ENCODE results near the gene MPPE1. TPM values are rescaled to one million over a fixed set of nuclear protein-coding genes. Genes with fewer than 3 reads are reported as not detected.
"Not testable (repeated sequence)": the region's sequence is repeated elsewhere in the genome, so short reads cannot be mapped to it uniquely, and the experiment has no call there.

MPPE1 gene
- total and polyA plus RNA-seq, 2 donors, result 30.8 to 66.4 TPM

- no peaks in the 10 kb centered on the region for H3K36me3 ChIP-seq (ENCODE audit: control insufficient read depth in 2 of 2, insufficient read depth in 2 of 2, low read length in 1 of 2)
- 12% methylated on average over 4 of the region's 4 CpGs for WGBS
- H3K27ac ChIP-seq (ENCODE audit: low read depth in 1 of 2, low read length in 1 of 2), result no peak overlapping the region
- peak in 8 of 9 donors; percentile 42 to 78 (median 50) for DNase-seq (ENCODE audit: low read depth in 6 of 9, low spot score in 9 of 9)
- H3K9me3 ChIP-seq (ENCODE audit: control insufficient read depth in 2 of 2, insufficient read depth in 1 of 2, low read length in 1 of 2), result no peaks in the 10 kb centered on the region
- no peak overlapping the region for H3K4me3 ChIP-seq (ENCODE audit: low read length in 2 of 2)
- H3K27me3 ChIP-seq (ENCODE audit: control insufficient read depth in 2 of 2, insufficient read depth in 1 of 2, low read length in 1 of 2), result no peaks in the 10 kb centered on the region
- no peaks in the 10 kb centered on the region for H3K4me1 ChIP-seq (ENCODE audit: control insufficient read depth in 2 of 2, insufficient read depth in 2 of 2, low read length in 2 of 2)
Observed at GRCh38 chr18:11937874-11938478, 29.9 kb upstream of the MPPE1 start.

- no peaks in the 10 kb centered on the region for H3K27me3 ChIP-seq (ENCODE audit: control insufficient read depth in 2 of 2, insufficient read depth in 1 of 2, low read length in 1 of 2)
- no peaks in the 10 kb centered on the region for H3K36me3 ChIP-seq (ENCODE audit: control insufficient read depth in 2 of 2, insufficient read depth in 2 of 2, low read length in 1 of 2)
- H3K4me3 ChIP-seq (ENCODE audit: low read length in 2 of 2), result no peak overlapping the region
- H3K9me3 ChIP-seq (ENCODE audit: control insufficient read depth in 2 of 2, insufficient read depth in 1 of 2, low read length in 1 of 2), result no peaks in the 10 kb centered on the region
- no peak for DNase-seq (ENCODE audit: low read depth in 6 of 9, low spot score in 9 of 9)
- WGBS, result 98% methylated on average over 14 of the region's 14 CpGs
- no peak overlapping the region for H3K27ac ChIP-seq (ENCODE audit: low read depth in 1 of 2, low read length in 1 of 2)
- H3K4me1 ChIP-seq (ENCODE audit: control insufficient read depth in 2 of 2, insufficient read depth in 2 of 2, low read length in 2 of 2), result no peaks in the 10 kb centered on the region
Observed at GRCh38 chr18:11932393-11932792, 24.3 kb upstream of the MPPE1 start.

GRCh38 chr18:11927497-11927896 is 19.4 kb upstream of the MPPE1 start:
- Histone ChIP-seq H3K36me3 (ENCODE audit: control insufficient read depth in 2 of 2, insufficient read depth in 2 of 2, low read length in 1 of 2) (no peaks in the 10 kb centered on the region), H3K27ac (ENCODE audit: low read depth in 1 of 2, low read length in 1 of 2) (no peak overlapping the region), H3K9me3 (ENCODE audit: control insufficient read depth in 2 of 2, insufficient read depth in 1 of 2, low read length in 1 of 2) (no peaks in the 10 kb centered on the region), H3K27me3 (ENCODE audit: control insufficient read depth in 2 of 2, insufficient read depth in 1 of 2, low read length in 1 of 2) (no peaks in the 10 kb centered on the region), H3K4me3 (ENCODE audit: low read length in 2 of 2) (no peak overlapping the region), H3K4me1 (ENCODE audit: control insufficient read depth in 2 of 2, insufficient read depth in 2 of 2, low read length in 2 of 2) (no peaks in the 10 kb centered on the region)
- WGBS, result 96% methylated on average over 1 of the region's 1 CpG
- DNase-seq (ENCODE audit: low read depth in 6 of 9, low spot score in 9 of 9), result no peak

GRCh38 chr18:11925800-11926481 is 17.8 kb upstream of the MPPE1 start:
- no peaks in the 10 kb centered on the region for H3K9me3 ChIP-seq (ENCODE audit: control insufficient read depth in 2 of 2, insufficient read depth in 1 of 2, low read length in 1 of 2)
- no peaks in the 10 kb centered on the region for H3K36me3 ChIP-seq (ENCODE audit: control insufficient read depth in 2 of 2, insufficient read depth in 2 of 2, low read length in 1 of 2)
- H3K4me1 ChIP-seq (ENCODE audit: control insufficient read depth in 2 of 2, insufficient read depth in 2 of 2, low read length in 2 of 2), result no peaks in the 10 kb centered on the region
- 95% methylated on average over 12 of the region's 12 CpGs for WGBS
- H3K27me3 ChIP-seq (ENCODE audit: control insufficient read depth in 2 of 2, insufficient read depth in 1 of 2, low read length in 1 of 2), result no peaks in the 10 kb centered on the region
- DNase-seq (ENCODE audit: low read depth in 6 of 9, low spot score in 9 of 9), result no peak
- H3K27ac ChIP-seq (ENCODE audit: low read depth in 1 of 2, low read length in 1 of 2), result no peak overlapping the region
- no peak overlapping the region for H3K4me3 ChIP-seq (ENCODE audit: low read length in 2 of 2)

GRCh38 chr18:11923450-11923849 is 15.3 kb upstream of the MPPE1 start:
- DNase-seq (ENCODE audit: low read depth in 6 of 9, low spot score in 9 of 9), result no peak
- H3K27ac ChIP-seq (ENCODE audit: low read depth in 1 of 2, low read length in 1 of 2), result no peak overlapping the region
- no peaks in the 10 kb centered on the region for H3K36me3 ChIP-seq (ENCODE audit: control insufficient read depth in 2 of 2, insufficient read depth in 2 of 2, low read length in 1 of 2)
- H3K4me3 ChIP-seq (ENCODE audit: low read length in 2 of 2), result no peak overlapping the region
- WGBS, result 98% methylated on average over 3 of the region's 3 CpGs
- H3K4me1 ChIP-seq (ENCODE audit: control insufficient read depth in 2 of 2, insufficient read depth in 2 of 2, low read length in 2 of 2), result no peaks in the 10 kb centered on the region
- no peaks in the 10 kb centered on the region for H3K9me3 ChIP-seq (ENCODE audit: control insufficient read depth in 2 of 2, insufficient read depth in 1 of 2, low read length in 1 of 2)
- H3K27me3 ChIP-seq (ENCODE audit: control insufficient read depth in 2 of 2, insufficient read depth in 1 of 2, low read length in 1 of 2), result no peaks in the 10 kb centered on the region

GRCh38 chr18:11919522-11919921 is 11.4 kb upstream of the MPPE1 start:
- not testable (repeated sequence) for H3K4me1 ChIP-seq (ENCODE audit: control insufficient read depth in 2 of 2, insufficient read depth in 2 of 2, low read length in 2 of 2); H3K9me3 ChIP-seq (ENCODE audit: control insufficient read depth in 2 of 2, insufficient read depth in 1 of 2, low read length in 1 of 2); H3K4me3 ChIP-seq (ENCODE audit: low read length in 2 of 2); DNase-seq (ENCODE audit: low read depth in 6 of 9, low spot score in 9 of 9); H3K27me3 ChIP-seq (ENCODE audit: control insufficient read depth in 2 of 2, insufficient read depth in 1 of 2, low read length in 1 of 2); H3K36me3 ChIP-seq (ENCODE audit: control insufficient read depth in 2 of 2, insufficient read depth in 2 of 2, low read length in 1 of 2); H3K27ac ChIP-seq (ENCODE audit: low read depth in 1 of 2, low read length in 1 of 2)
- WGBS, result 96% methylated on average over 5 of the region's 5 CpGs

- not testable (repeated sequence) for H3K36me3 ChIP-seq (ENCODE audit: control insufficient read depth in 2 of 2, insufficient read depth in 2 of 2, low read length in 1 of 2); H3K27me3 ChIP-seq (ENCODE audit: control insufficient read depth in 2 of 2, insufficient read depth in 1 of 2, low read length in 1 of 2); H3K4me1 ChIP-seq (ENCODE audit: control insufficient read depth in 2 of 2, insufficient read depth in 2 of 2, low read length in 2 of 2); H3K27ac ChIP-seq (ENCODE audit: low read depth in 1 of 2, low read length in 1 of 2); H3K9me3 ChIP-seq (ENCODE audit: control insufficient read depth in 2 of 2, insufficient read depth in 1 of 2, low read length in 1 of 2); H3K4me3 ChIP-seq (ENCODE audit: low read length in 2 of 2); DNase-seq (ENCODE audit: low read depth in 6 of 9, low spot score in 9 of 9)
- WGBS, result 17% methylated on average over 4 of the region's 4 CpGs
Observed at GRCh38 chr18:11916880-11917279, 8.8 kb upstream of the MPPE1 start.

- Histone ChIP-seq H3K9me3 (ENCODE audit: control insufficient read depth in 2 of 2, insufficient read depth in 1 of 2, low read length in 1 of 2) (no peaks in the 10 kb centered on the region), H3K27me3 (ENCODE audit: control insufficient read depth in 2 of 2, insufficient read depth in 1 of 2, low read length in 1 of 2) (no peaks in the 10 kb centered on the region), H3K4me1 (ENCODE audit: control insufficient read depth in 2 of 2, insufficient read depth in 2 of 2, low read length in 2 of 2) (peaks cover 7 to 9% of the 10 kb centered on the region in 2 donors), H3K27ac (ENCODE audit: low read depth in 1 of 2, low read length in 1 of 2) (peak overlapping the region in 1 of 2 donors; percentile 31), H3K36me3 (ENCODE audit: control insufficient read depth in 2 of 2, insufficient read depth in 2 of 2, low read length in 1 of 2) (peaks cover 4 to 5% of the 10 kb centered on the region in 2 donors), H3K4me3 (ENCODE audit: low read length in 2 of 2) (no peak overlapping the region)
- 70% methylated on average over 2 of the region's 2 CpGs for WGBS
- peak in 2 of 9 donors; percentile 3 to 23 for DNase-seq (ENCODE audit: low read depth in 6 of 9, low spot score in 9 of 9)
Observed at GRCh38 chr18:11909591-11910026, 1.5 kb upstream of the MPPE1 start.

- peak in 2 of 9 donors; percentile 21 to 38 for DNase-seq (ENCODE audit: low read depth in 6 of 9, low spot score in 9 of 9)
- Histone ChIP-seq H3K36me3 (ENCODE audit: control insufficient read depth in 2 of 2, insufficient read depth in 2 of 2, low read length in 1 of 2) (peaks cover 5 to 8% of the 10 kb centered on the region in 2 donors), H3K27ac (ENCODE audit: low read depth in 1 of 2, low read length in 1 of 2) (peak overlapping the region in 1 of 2 donors; percentile 93), H3K27me3 (ENCODE audit: control insufficient read depth in 2 of 2, insufficient read depth in 1 of 2, low read length in 1 of 2) (no peaks in the 10 kb centered on the region), H3K4me3 (ENCODE audit: low read length in 2 of 2) (peak overlapping the region; percentile 93 to 96), H3K9me3 (ENCODE audit: control insufficient read depth in 2 of 2, insufficient read depth in 1 of 2, low read length in 1 of 2) (no peaks in the 10 kb centered on the region), H3K4me1 (ENCODE audit: control insufficient read depth in 2 of 2, insufficient read depth in 2 of 2, low read length in 2 of 2) (peaks cover 7 to 9% of the 10 kb centered on the region in 2 donors)
- WGBS, result 12% methylated on average over 13 of the region's 13 CpGs
Observed at GRCh38 chr18:11909061-11909455, 941 bp upstream of the MPPE1 start.
